CD4-positive, alpha-beta T cell treated with Interleukin-17A for 4 hours (primary cell): ENCODE measurements around the gene C9orf153.

Source experiments
- DNase-seq: peaks from one replicate; pipeline ENCODE4 v3.0.0-alpha.2; 2020; ENCODE audit warnings: mixed read lengths

Gene C9orf153

DNA sequence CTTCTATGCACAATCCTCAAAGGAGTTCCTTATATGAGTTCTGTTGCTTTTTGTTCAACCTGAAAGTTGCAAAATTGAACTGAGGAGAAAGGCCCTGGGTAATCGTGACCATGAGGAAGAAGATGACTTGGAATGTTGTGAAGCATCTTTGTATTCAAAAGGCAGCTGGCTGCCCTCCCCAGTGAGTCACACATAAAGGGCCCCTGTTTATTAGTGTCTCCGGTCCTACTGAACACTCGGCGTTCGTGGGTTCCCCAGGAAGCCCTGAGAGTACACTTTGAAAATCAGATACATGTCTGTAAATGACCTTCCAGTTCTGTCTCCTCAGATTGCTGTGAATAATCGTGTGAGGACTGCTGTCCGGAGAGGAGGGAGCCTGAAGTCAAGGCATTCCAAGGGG lies 73.6 kb downstream of the C9orf153 start:
- DNase-seq = no peak

DNA sequence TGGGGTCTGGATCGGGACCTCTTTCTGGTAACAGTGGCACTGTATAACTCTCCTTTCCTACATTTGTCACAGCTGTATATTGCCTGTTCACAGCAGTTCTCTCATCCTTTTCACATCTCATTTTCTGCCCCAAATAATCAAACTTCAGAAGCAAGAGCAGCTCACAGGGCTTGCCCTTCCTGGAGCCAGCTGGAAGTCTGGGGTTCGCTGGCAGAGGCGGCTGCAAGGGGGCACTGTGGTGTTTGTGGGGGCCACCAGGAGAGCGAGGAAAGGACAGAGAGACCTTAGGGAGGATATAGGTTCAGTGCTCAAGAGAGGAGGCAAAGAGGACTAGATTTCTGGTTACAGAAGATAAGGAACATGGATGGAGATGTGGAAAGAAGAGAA lies 75.3 kb downstream of the C9orf153 start:
- no peak for DNase-seq

DNA sequence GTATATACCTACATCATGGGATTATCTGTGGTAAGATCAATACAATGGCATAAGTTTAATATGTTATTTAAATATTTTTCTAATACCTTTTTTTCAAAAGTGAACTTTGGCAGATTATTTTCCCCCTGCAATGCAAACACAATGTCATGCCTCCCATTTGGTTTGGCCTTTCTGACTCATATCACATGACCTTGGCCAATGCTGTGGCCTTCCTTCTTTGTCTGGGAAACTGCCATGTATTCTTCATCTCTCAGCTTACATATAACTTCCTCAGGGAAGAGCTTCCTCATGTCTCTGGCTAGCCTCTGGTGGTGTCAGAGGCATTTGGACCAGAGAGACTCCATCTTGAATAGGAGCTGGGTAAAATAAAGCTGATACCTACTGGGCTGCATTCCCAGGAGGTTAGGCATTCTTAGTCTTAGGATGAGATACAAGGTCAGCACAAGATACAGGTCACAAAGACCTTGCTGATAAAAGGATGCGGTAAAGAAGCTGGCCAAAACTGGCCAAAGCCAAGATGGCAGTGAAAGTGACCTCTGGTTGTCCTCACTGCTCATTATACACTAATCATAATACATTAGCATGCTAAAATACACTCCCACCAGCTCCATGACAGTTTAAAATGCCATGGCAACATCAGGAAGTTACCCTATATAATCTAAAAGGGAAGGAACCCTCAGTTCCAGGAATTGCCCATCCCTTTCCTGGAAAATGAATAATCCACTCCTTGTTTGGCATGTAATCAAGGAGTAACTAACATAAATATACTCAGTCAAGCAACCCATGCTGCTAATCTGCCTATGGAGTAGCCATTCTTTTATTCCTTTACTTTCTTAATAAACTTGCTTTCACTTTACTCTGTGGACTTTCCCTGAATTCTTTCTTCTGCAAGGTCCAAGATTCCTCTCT lies 76.0 kb downstream of the C9orf153 start:
- DNase-seq = no peak

DNA sequence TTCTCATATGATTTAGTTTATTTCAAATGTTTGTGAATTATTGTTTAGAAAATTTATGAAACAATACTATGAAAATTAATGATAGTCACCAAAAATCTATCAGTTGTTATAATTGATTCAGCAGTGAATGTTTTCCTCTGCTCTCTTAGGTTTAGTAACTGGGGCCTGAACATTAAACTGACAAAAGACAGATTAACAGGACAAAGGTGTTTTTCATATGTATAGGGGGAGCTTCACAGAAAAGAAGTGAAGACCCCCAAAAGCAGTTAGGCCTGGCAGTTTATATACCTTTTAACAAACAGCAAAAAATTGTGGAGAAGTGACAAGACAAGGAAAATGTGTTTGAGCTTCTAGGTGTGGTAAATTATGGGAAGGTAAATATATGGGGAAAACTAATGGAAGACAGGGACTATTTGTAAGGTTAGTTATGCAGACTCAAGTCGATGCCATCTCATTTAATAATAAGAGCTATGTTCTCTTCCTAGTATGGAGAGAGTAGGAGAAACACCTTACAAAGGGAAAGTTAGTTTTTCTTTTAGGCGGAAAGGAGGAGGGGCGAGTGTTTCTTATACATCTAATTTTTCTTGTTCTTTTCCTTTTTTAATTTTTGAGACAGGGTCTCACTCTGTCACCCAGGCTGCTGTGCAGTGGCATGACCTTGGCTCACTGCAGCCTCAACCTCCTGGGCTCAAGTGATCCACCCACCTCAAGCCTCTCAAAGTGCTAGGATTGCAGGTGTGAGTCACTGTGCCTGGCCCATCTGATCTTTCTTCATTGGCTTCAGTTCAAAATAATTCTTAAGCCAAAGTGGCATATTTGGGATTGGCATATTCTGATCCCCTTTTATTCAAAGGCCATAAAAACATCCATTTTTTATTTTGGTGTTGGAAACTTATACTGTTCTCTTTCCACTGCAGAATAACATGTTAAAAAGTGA lies 77.8 kb downstream of the C9orf153 start:
- DNase-seq = no peak

DNA sequence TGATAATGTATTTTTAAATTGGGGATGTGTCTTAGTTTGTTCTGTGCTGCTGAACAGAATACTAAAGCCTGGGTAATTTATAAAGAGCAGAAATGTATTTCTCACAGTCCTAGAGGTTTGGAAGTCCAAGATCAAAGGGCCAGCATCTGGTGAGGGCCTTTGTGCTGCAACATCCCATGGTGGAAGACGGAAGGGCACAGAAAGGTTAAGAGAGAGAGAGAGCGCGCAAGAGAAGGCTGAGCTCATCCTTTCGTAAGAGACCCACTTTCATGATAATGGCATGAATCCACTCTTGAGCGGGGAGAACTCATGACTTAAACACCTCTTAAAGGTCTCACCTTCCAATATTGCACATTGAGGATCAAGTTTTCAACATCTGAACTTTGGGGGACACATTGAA lies 81.0 kb downstream of the C9orf153 start:
- no peak for DNase-seq

DNA sequence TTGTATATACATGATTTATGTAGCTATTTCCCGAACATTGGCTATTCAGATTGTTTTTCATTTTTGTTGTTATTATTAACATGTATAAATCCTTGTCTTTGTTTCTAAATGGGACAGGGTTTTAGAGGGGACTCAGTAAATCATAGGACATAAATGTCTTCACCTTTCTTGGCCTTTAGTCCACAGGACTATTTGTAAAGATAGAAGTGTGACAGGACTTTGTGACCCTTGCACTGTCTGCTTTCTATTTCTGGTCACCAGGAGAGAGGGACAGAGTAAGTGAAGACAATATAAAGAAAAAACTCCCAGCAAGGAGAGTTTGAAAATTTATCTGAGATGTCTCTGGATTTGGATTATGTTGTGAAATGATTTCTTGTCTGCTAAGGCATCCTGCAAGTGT lies 81.5 kb downstream of the C9orf153 start:
- DNase-seq = no peak

DNA sequence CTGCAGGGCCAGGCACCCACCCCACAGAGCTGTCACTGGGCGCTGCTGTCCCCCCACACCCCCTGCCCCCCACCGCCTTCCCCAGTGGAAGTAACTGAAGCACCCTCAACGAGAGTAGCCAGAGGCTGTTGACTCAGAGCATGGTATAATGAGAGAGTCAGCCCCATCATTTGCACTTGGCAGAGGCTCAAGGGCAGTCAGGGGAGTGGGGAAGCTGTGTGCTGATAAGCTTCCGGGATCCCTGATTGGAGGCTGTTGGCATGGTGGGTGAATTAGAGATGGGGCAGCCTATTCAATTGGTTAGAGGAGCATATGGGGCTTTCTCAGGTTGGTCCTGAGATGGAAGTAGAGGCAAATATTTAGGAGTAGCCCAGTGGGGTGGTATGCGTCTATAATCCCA lies 83.0 kb downstream of the C9orf153 start:
- no peak for DNase-seq

DNA sequence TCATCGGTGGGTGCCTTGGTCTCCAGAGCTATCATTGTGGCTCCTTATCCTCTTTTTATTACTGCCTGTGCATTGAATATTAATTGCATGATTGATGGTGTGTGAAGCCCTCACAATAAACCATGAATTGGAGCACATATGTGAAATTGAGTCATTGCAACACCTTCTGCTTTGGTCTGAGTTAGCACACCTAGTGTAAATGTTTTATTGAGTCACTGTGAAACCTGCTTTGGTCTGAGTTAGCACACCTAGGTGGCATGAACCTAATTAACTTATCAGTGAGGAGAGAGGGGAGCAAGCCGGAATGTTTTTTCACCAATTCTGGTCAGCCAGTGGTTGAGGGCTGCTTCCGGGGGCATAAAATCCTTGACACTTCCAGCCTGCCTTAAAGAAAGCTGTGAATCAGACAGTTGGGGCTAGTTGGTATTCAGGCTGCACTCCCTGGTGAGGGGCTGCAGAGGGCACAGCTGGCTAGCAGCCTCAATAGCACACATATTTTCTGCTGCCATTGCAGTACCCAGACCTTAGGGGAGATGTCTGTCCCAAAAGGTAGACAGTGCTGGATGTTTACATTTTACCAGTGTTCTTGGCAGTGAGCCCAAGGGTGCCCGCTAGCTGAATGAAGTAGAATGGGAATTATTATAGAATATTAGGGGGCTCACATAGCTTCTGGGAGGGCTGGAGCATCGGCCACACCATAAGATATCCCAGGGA lies 83.6 kb downstream of the C9orf153 start:
- DNase-seq = no peak

DNA sequence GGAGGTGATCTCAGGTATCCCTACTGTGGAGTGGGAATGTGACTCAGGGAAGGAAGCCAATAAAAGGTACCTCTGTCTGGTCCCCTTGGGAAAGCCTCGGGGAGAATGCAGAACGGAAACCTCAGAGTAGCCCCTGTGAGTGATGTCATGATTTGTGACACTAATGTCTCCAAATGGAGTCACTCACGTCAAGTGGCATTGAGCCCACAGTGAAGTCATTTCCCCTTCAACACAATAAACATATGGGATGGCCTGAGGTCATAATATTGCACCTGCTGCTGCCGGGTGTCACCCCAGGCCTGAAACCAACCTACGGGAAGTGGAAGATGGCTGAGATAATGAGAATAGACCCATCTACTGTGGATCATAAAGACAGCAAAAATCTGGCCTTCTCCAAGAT lies 84.2 kb downstream of the C9orf153 start:
- DNase-seq = no peak
